Measurements from ENCODE around the gene L3MBTL1.

GRCh38 chr20:43583982-43584432 is 76.5 kb downstream of the L3MBTL1 start:
- TF ChIP-seq CTCF (IDR thresholded peaks at IDR 0.05) (no peak), POLR2A (IDR thresholded peaks at IDR 0.05) (no peak)

Measured in right lobe of liver (tissue), 4 donors.